ENCODE results near the gene VPS39.

VPS39 gene

DNA sequence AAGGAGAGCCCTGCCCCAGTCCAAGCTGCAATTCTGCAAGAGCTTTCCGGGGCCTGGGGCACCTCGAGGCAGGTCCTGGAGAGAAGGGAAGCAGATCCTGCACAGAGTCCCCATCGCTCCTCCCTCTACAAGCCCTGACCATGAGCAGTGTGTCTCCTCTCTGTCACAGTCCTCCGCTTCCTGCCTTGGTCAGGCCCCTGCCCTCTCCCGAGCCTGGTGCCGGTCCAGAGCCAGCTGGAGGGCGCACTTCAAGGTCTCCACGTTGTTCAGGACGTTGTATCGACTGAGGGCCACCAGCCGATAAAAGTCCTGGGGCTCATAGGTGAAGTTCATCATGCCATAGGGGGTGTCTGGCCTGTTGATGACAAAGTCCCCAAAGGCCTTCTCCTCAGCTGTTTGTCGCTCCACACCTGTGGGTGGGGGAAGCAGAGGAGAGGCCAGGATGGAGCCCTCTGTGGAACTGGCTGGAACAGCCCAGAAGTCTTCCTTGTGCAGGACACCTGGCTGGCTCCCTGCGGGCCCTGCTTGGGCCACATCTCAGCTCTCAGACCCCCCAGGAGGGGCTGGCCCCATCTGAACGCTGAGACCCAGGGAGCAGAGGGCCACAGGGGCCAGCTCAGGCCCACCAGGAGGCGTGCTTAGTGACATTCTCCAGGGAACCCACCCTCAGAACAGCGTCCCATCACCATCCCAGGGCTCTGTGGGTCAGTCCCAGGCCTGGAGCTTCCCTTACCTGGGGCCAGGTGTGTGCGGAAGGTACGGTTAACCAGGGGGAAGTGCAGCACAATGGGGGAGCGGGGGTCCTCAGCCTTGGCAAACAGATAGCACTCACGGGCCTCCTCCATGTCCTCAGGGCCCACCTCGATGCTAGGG, 66.1 kb downstream of the VPS39 start:
- TF ChIP-seq, protein P1, sequence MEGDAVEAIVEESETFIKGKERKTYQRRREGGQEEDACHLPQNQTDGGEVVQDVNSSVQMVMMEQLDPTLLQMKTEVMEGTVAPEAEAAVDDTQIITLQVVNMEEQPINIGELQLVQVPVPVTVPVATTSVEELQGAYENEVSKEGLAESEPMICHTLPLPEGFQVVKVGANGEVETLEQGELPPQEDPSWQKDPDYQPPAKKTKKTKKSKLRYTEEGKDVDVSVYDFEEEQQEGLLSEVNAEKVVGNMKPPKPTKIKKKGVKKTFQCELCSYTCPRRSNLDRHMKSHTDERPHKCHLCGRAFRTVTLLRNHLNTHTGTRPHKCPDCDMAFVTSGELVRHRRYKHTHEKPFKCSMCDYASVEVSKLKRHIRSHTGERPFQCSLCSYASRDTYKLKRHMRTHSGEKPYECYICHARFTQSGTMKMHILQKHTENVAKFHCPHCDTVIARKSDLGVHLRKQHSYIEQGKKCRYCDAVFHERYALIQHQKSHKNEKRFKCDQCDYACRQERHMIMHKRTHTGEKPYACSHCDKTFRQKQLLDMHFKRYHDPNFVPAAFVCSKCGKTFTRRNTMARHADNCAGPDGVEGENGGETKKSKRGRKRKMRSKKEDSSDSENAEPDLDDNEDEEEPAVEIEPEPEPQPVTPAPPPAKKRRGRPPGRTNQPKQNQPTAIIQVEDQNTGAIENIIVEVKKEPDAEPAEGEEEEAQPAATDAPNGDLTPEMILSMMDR (conservative IDR thresholded peaks at IDR 0.05; ENCODE audit: low read depth, low read length): no peak
- Histone ChIP-seq H3K27me3 (ENCODE audit: insufficient read depth, low read depth) (0 out of 2 replicates have a peak, but pooled peaks cover 2% of the 10 kb centered on the region), H3K36me3 (ENCODE audit: insufficient read depth) (no peaks in the 10 kb centered on the region), H3K79me2 (ENCODE audit: insufficient read depth, low read depth) (no peaks in the 10 kb centered on the region), H4K20me1 (ENCODE audit: insufficient read depth) (no peaks in the 10 kb centered on the region), H3K27ac (no peak overlapping the region), H3K4me3 (IDR thresholded peaks at IDR 0.05; ENCODE audit: insufficient read depth, low read depth, low read length) (no peak overlapping the region), H2AFZ (ENCODE audit: low read depth) (no peak overlapping the region), H3K9ac (no peak overlapping the region), H3K4me2 (no peak overlapping the region), H3K4me1 (ENCODE audit: low read depth, poor library complexity, severe bottlenecking) (no peaks in the 10 kb centered on the region)

- H3K4me2 ChIP-seq: no peak overlapping the region
- no peaks in the 10 kb centered on the region for H3K4me1 ChIP-seq (ENCODE audit: low read depth, poor library complexity, severe bottlenecking)
- no peak overlapping the region for H3K27ac ChIP-seq
- H3K79me2 ChIP-seq (ENCODE audit: insufficient read depth, low read depth): no peaks in the 10 kb centered on the region
- no peaks in the 10 kb centered on the region for H3K36me3 ChIP-seq (ENCODE audit: insufficient read depth)
- H3K9ac ChIP-seq: no peak overlapping the region
- no peaks in the 10 kb centered on the region for H4K20me1 ChIP-seq (ENCODE audit: insufficient read depth)
- H3K27me3 ChIP-seq (ENCODE audit: insufficient read depth, low read depth): 0 out of 2 replicates have a peak, but pooled peaks cover 2% of the 10 kb centered on the region
- no peak overlapping the region for H3K4me3 ChIP-seq (IDR thresholded peaks at IDR 0.05; ENCODE audit: insufficient read depth, low read depth, low read length)
- H2AFZ ChIP-seq (ENCODE audit: low read depth): no peak overlapping the region
- TF ChIP-seq, protein P1 (conservative IDR thresholded peaks at IDR 0.05; ENCODE audit: low read depth, low read length): no peak
Measured at GRCh38 chr15:42141246-42141645, 66.9 kb downstream of the VPS39 start.

- Histone ChIP-seq H3K27me3 (ENCODE audit: insufficient read depth, low read depth) (0 out of 2 replicates have a peak, but pooled peaks cover 2% of the 10 kb centered on the region), H3K36me3 (ENCODE audit: insufficient read depth) (no peaks in the 10 kb centered on the region), H2AFZ (ENCODE audit: low read depth) (no peak overlapping the region), H3K4me2 (no peak overlapping the region), H3K27ac (no peak overlapping the region), H3K9ac (no peak overlapping the region), H3K79me2 (ENCODE audit: insufficient read depth, low read depth) (no peaks in the 10 kb centered on the region), H3K4me1 (ENCODE audit: low read depth, poor library complexity, severe bottlenecking) (no peaks in the 10 kb centered on the region), H3K4me3 (IDR thresholded peaks at IDR 0.05; ENCODE audit: insufficient read depth, low read depth, low read length) (no peak overlapping the region), H4K20me1 (ENCODE audit: insufficient read depth) (no peaks in the 10 kb centered on the region)
- TF ChIP-seq, protein P1 (conservative IDR thresholded peaks at IDR 0.05; ENCODE audit: low read depth, low read length): no peak
Measured at GRCh38 chr15:42140383-42141070, 67.6 kb downstream of the VPS39 start.

GRCh38 chr15:42139596-42139995, 68.5 kb downstream of the VPS39 start:
- H3K9ac ChIP-seq: no peak overlapping the region
- no peak overlapping the region for H3K4me2 ChIP-seq
- H3K4me3 ChIP-seq (IDR thresholded peaks at IDR 0.05; ENCODE audit: insufficient read depth, low read depth, low read length): no peak overlapping the region
- no peaks in the 10 kb centered on the region for H3K36me3 ChIP-seq (ENCODE audit: insufficient read depth)
- no peaks in the 10 kb centered on the region for H4K20me1 ChIP-seq (ENCODE audit: insufficient read depth)
- TF ChIP-seq, protein P1 (conservative IDR thresholded peaks at IDR 0.05; ENCODE audit: low read depth, low read length): no peak
- H3K27me3 ChIP-seq (ENCODE audit: insufficient read depth, low read depth): 0 out of 2 replicates have a peak, but pooled peaks cover 2% of the 10 kb centered on the region
- no peak overlapping the region for H3K27ac ChIP-seq
- H3K79me2 ChIP-seq (ENCODE audit: insufficient read depth, low read depth): no peaks in the 10 kb centered on the region
- no peak overlapping the region for H2AFZ ChIP-seq (ENCODE audit: low read depth)
- no peaks in the 10 kb centered on the region for H3K4me1 ChIP-seq (ENCODE audit: low read depth, poor library complexity, severe bottlenecking)

Data from KMS-11 (cell line).